Medulla oblongata (tissue), 1 donor: Measurements from ENCODE around the gene WIPI1.
A peak's percentile ranks its signal among the peaks of the same experiment; 100 is the strongest.
"Not testable (repeated sequence)": the region's sequence is repeated elsewhere in the genome, so short reads cannot be mapped to it uniquely, and the experiment has no call there.

Source experiments
- DNase-seq: peaks from one replicate; pipeline ENCODE4 v3.0.0-alpha.2; 2015; ENCODE audit errors: extremely low spot score

WIPI1 gene

GRCh38 chr17:68384471-68384870, 72.8 kb downstream of the WIPI1 start:
- no peak for DNase-seq

GRCh38 chr17:68383443-68384321, 73.6 kb downstream of the WIPI1 start:
- no peak for DNase-seq

- DNase-seq, result no peak
Observed at GRCh38 chr17:68383120-68383442, 74.2 kb downstream of the WIPI1 start.

- no peak for DNase-seq
Observed at GRCh38 chr17:68382582-68383085, 74.7 kb downstream of the WIPI1 start.

GRCh38 chr17:68381076-68381900, 76.0 kb downstream of the WIPI1 start:
- DNase-seq, result no peak

GRCh38 chr17:68379692-68380677, 77.3 kb downstream of the WIPI1 start:
- DNase-seq, result no peak

GRCh38 chr17:68379177-68379510, 78.2 kb downstream of the WIPI1 start:
- no peak for DNase-seq

- peak; percentile 80 for DNase-seq
Observed at GRCh38 chr17:68378268-68379176, 78.8 kb downstream of the WIPI1 start.

- DNase-seq, result no peak
Observed at GRCh38 chr17:68377771-68378267, 79.5 kb downstream of the WIPI1 start.

GRCh38 chr17:68376178-68376577, 81.1 kb downstream of the WIPI1 start:
- not testable (repeated sequence) for DNase-seq

GRCh38 chr17:68375566-68375965, 81.7 kb downstream of the WIPI1 start:
- no peak for DNase-seq
